ENCODE results near the gene KLHDC8B. TPM values are rescaled to one million over a fixed set of nuclear protein-coding genes. Genes with fewer than 3 reads are reported as not detected.
"Not testable (repeated sequence)": the region's sequence is repeated elsewhere in the genome, so short reads cannot be mapped to it uniquely, and the experiment has no call there.

Gene KLHDC8B
- total RNA-seq, 1 donor from 2014 or later: 36.3 TPM

- H3K27me3 Mint-ChIP-seq (ENCODE audit: unreplicated experiment): no peaks in the 10 kb centered on the region
- no peak overlapping the region for H3K4me3 Mint-ChIP-seq (ENCODE audit: unreplicated experiment)
- peaks cover 5% of the 10 kb centered on the region for H3K9me3 Mint-ChIP-seq (ENCODE audit: unreplicated experiment)
- H3K36me3 Mint-ChIP-seq (ENCODE audit: unreplicated experiment): peaks cover 3% of the 10 kb centered on the region
- no peaks in the 10 kb centered on the region for H3K4me1 Mint-ChIP-seq (ENCODE audit: low read depth, unreplicated experiment)
- no peak for DNase-seq
- no peak for TF ChIP-seq CTCF (IDR thresholded peaks at IDR 0.05; ENCODE audit: partially characterized antibody, unreplicated experiment)
- no peak overlapping the region for H3K27ac Mint-ChIP-seq (ENCODE audit: unreplicated experiment)
Measured at GRCh38 chr3:49213541-49213943, 42.1 kb downstream of the KLHDC8B start.

GRCh38 chr3:49213998-49214397 lies 42.6 kb downstream of the KLHDC8B start:
- no peak for TF ChIP-seq CTCF (IDR thresholded peaks at IDR 0.05; ENCODE audit: partially characterized antibody, unreplicated experiment)
- DNase-seq: no peak
- Mint-ChIP-seq H3K4me1 (ENCODE audit: low read depth, unreplicated experiment) (no peaks in the 10 kb centered on the region), H3K9me3 (ENCODE audit: unreplicated experiment) (peaks cover 5% of the 10 kb centered on the region), H3K4me3 (ENCODE audit: unreplicated experiment) (no peak overlapping the region), H3K27me3 (ENCODE audit: unreplicated experiment) (no peaks in the 10 kb centered on the region), H3K27ac (ENCODE audit: unreplicated experiment) (no peak overlapping the region), H3K36me3 (ENCODE audit: unreplicated experiment) (peaks cover 3% of the 10 kb centered on the region)

DNA sequence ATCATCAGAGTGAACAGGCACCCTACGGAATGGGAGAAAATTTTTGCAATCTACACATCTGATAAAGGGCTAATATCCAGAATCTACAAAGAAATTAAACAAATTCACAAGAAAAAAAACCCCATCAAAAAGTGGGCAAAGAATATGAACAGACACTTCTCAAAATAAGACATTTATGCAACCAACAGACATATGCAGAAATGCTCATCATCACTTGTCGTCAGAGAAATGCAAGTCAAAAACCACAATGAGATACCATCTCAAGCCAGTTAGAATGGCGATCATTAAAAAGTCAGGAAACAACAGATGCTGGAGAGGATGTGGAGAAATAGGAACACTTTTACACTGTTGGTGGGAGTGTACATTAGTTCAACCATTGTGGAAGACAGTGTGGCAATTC lies 45.3 kb downstream of the KLHDC8B start:
- H3K27ac Mint-ChIP-seq (ENCODE audit: unreplicated experiment); DNase-seq; H3K27me3 Mint-ChIP-seq (ENCODE audit: unreplicated experiment); H3K36me3 Mint-ChIP-seq (ENCODE audit: unreplicated experiment); H3K4me3 Mint-ChIP-seq (ENCODE audit: unreplicated experiment); H3K9me3 Mint-ChIP-seq (ENCODE audit: unreplicated experiment); H3K4me1 Mint-ChIP-seq (ENCODE audit: low read depth, unreplicated experiment): not testable (repeated sequence)

DNA sequence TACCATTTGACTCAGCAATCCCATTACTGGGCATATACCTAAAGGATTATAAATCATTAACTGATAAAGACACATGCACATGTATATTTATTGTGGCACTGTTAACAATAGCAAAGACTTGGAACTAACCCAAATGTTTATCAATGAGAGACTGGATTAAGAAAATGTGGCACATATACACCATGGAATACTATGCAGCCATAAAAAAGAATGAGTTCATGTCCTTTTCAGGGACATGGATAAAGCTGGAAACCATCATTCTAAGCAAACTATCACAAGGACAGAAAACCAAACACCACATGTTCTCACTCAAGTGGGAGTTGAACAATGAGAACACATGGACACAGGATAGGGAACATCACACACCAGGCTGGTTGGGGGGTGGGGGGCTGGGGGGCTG lies 45.7 kb downstream of the KLHDC8B start:
- H3K4me3 Mint-ChIP-seq (ENCODE audit: unreplicated experiment); H3K36me3 Mint-ChIP-seq (ENCODE audit: unreplicated experiment); DNase-seq; H3K27ac Mint-ChIP-seq (ENCODE audit: unreplicated experiment); H3K4me1 Mint-ChIP-seq (ENCODE audit: low read depth, unreplicated experiment); H3K27me3 Mint-ChIP-seq (ENCODE audit: unreplicated experiment); H3K9me3 Mint-ChIP-seq (ENCODE audit: unreplicated experiment): not testable (repeated sequence)

GRCh38 chr3:49217688-49218470 lies 46.5 kb downstream of the KLHDC8B start:
- no peak for DNase-seq
- peaks cover 9% of the 10 kb centered on the region for H3K36me3 Mint-ChIP-seq (ENCODE audit: unreplicated experiment)
- no peak overlapping the region for H3K27ac Mint-ChIP-seq (ENCODE audit: unreplicated experiment)
- H3K4me3 Mint-ChIP-seq (ENCODE audit: unreplicated experiment): no peak overlapping the region
- no peaks in the 10 kb centered on the region for H3K4me1 Mint-ChIP-seq (ENCODE audit: low read depth, unreplicated experiment)
- peaks cover 4% of the 10 kb centered on the region for H3K9me3 Mint-ChIP-seq (ENCODE audit: unreplicated experiment)
- no peaks in the 10 kb centered on the region for H3K27me3 Mint-ChIP-seq (ENCODE audit: unreplicated experiment)
- no peak for TF ChIP-seq CTCF (IDR thresholded peaks at IDR 0.05; ENCODE audit: partially characterized antibody, unreplicated experiment)

- H3K4me1 Mint-ChIP-seq (ENCODE audit: low read depth, unreplicated experiment); H3K9me3 Mint-ChIP-seq (ENCODE audit: unreplicated experiment); H3K27me3 Mint-ChIP-seq (ENCODE audit: unreplicated experiment); H3K4me3 Mint-ChIP-seq (ENCODE audit: unreplicated experiment); H3K27ac Mint-ChIP-seq (ENCODE audit: unreplicated experiment); DNase-seq: not testable (repeated sequence)
- peaks cover 12% of the 10 kb centered on the region for H3K36me3 Mint-ChIP-seq (ENCODE audit: unreplicated experiment)
Measured at GRCh38 chr3:49218471-49218989, 47.1 kb downstream of the KLHDC8B start.

All from glutamatergic neuron (in vitro differentiated cells).